ENCODE measurements around the gene MT1F.
"Not testable (repeated sequence)": the region's sequence is repeated elsewhere in the genome, so short reads cannot be mapped to it uniquely, and the experiment has no call there.

DNA sequence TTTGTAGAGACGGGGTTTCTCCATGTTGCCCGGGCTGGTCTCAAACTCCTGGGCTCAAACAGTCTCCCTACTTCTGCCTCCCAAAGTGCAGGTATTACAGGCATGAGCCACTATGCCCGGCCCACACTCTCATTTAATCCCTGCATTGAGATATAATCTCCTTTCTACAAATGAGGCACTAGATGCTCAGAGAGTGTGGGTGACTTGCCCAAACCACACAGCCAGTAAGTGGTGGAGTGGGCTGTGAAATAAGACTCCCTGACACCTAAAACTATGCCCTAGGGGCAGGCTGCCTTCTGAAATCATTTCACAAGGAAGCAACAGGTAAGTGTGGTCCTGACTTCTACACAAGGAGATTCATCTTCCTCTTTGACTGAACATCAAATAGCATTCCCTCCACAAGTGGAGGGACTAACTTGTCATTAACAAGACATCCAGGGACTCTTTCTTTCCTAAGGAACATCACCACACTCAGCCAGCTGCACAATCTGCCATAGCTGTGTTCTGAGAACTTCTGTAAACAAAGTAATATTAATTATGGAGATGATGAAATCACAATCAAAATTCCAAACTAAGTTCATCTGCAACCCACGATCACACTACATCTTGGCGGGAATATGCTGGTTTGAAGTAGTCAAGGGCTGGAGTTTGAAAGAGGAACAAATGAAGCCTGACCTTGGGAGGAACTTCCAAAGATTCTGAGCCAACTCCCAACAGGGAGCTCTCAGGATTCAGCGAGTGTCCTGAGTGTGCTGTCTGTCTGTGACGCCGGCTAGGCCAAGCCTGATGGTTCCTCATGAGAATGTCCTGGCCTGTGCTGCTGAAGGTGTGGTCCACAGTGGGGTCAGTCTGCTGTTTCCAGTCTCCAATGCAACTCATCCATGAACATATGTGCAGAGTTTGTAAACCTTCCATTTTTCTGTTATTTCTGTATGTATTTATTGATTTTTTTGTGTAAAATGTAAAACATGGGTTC lies 7.8 kb downstream of the MT1F start:
- TF ChIP-seq ZNF274 (IDR thresholded peaks at IDR 0.05; ENCODE audit: low read depth, low read length); YY1 (IDR thresholded peaks at IDR 0.05; ENCODE audit: insufficient read depth, insufficient read length); SUZ12 (IDR thresholded peaks at IDR 0.05; ENCODE audit: extremely low read depth, insufficient read depth, insufficient read length): not testable (repeated sequence)

Measured in NT2/D1 (cell line).